GM20000 (cell line): ENCODE results near the gene IL18BP.

Experiments
- DNase-seq: peaks from one replicate; pipeline ENCODE4 v3.0.0; 2012; ENCODE audit warnings: low spot score
- TF ChIP-seq, protein P1 (sequence below): IDR thresholded peaks from 2 replicates; pipeline ENCODE4 v1.5.1; 2012; ENCODE audit warnings: mild to moderate bottlenecking, control low read depth; ENCODE audit errors: extremely low read depth, missing control alignments

IL18BP gene

GRCh38 chr11:72001285-72001684 lies 2.6 kb downstream of the IL18BP start:
- DNase-seq, result no peak

GRCh38 chr11:72001834-72002591 lies 3.3 kb downstream of the IL18BP start:
- DNase-seq, result no peak
- TF ChIP-seq, protein P1, sequence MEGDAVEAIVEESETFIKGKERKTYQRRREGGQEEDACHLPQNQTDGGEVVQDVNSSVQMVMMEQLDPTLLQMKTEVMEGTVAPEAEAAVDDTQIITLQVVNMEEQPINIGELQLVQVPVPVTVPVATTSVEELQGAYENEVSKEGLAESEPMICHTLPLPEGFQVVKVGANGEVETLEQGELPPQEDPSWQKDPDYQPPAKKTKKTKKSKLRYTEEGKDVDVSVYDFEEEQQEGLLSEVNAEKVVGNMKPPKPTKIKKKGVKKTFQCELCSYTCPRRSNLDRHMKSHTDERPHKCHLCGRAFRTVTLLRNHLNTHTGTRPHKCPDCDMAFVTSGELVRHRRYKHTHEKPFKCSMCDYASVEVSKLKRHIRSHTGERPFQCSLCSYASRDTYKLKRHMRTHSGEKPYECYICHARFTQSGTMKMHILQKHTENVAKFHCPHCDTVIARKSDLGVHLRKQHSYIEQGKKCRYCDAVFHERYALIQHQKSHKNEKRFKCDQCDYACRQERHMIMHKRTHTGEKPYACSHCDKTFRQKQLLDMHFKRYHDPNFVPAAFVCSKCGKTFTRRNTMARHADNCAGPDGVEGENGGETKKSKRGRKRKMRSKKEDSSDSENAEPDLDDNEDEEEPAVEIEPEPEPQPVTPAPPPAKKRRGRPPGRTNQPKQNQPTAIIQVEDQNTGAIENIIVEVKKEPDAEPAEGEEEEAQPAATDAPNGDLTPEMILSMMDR, result no peak

More at GRCh38 chr11:72001285-72001684, 2.6 kb downstream of the IL18BP start:
- TF ChIP-seq, protein P1, result no peak

DNA sequence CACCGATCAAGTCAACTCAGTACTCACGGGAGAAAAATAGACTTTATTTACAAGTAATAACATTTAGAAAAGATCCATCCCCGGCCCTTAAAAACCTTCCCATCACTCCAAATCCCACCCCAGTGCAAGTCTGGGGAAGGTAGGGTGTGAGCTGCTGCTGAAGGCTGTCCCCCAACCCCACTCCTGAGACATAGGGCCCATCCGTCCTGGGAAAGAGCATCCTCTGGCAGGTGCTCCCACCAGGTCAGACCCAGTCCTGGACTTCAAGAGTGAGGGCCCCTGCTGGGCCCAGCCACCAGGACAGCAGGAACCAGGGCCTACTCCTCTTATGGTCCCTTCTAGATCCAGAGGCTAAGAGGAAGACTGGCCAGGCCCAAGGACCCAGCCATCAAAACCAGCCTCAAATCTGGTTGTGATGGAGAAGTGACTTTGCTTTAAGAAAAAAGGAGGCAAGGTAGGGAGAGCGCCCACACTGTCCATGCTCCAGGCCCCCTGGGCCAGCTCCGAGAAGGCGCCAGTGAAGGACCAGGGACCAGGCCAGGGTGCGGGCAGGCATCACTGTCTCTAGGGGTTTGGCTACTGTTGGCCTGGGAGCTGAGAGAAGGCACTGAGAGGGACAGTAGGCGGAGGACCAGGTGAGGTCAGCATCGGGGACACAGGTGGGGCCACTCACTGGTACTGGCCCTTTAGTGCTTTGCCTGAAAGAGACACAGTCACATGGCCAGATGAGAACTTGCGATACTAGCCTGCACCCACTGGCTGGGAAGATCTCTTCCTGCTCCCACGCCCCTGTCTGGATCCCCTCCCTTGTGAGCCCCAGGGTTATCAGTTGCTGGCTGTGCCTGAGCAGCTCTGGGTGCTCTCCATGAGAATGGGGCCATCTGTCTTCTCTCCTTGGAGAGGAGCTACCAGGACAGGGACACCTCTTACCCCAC lies 4.4 kb downstream of the IL18BP start:
- DNase-seq, result no peak
- TF ChIP-seq, protein P1, result no peak

- TF ChIP-seq, protein P1, result no peak
- DNase-seq, result no peak
Observed at GRCh38 chr11:72003776-72004171, 5.1 kb downstream of the IL18BP start.

DNA sequence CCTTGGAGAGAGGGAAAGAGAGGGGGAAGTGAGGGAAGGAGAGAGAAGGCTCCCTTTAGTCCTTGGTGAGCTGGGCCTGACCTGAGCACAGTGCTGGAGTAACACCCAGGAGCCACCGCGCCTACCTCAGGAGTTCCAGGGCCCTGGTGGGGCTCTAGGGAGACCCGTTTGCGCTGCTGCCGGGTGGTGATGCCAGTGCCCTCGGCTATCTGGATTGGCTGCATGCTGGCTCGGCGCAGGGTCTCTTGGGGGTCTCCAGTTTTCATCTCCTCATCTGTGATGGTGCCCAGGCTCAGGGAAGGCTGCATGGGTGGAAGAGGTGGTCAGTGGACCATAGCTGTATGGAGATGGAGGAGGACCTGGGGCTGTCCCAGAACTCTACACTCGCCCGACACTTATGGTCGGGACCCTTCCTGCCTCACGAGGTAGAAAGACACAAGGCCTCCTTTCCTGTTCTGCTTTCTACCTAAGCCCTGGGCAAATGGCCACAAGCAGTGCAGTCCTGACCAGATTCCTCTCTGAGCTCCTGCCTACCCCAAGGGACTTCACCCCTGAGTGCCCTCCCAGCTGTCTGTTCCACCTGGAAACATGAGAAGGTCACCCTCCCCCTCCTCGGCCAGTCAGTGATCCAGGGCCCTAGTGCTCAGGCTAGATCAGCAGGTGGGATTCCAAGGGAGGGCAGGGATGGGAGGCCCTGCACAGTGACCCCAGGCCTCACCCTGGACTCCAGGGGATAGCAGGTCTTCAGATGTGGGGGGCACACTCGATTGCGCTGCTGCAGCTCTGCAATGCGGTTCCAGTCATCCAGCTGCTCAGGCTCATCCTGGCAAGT lies 6.0 kb downstream of the IL18BP start:
- no peak for DNase-seq
- TF ChIP-seq, protein P1, result no peak

DNA sequence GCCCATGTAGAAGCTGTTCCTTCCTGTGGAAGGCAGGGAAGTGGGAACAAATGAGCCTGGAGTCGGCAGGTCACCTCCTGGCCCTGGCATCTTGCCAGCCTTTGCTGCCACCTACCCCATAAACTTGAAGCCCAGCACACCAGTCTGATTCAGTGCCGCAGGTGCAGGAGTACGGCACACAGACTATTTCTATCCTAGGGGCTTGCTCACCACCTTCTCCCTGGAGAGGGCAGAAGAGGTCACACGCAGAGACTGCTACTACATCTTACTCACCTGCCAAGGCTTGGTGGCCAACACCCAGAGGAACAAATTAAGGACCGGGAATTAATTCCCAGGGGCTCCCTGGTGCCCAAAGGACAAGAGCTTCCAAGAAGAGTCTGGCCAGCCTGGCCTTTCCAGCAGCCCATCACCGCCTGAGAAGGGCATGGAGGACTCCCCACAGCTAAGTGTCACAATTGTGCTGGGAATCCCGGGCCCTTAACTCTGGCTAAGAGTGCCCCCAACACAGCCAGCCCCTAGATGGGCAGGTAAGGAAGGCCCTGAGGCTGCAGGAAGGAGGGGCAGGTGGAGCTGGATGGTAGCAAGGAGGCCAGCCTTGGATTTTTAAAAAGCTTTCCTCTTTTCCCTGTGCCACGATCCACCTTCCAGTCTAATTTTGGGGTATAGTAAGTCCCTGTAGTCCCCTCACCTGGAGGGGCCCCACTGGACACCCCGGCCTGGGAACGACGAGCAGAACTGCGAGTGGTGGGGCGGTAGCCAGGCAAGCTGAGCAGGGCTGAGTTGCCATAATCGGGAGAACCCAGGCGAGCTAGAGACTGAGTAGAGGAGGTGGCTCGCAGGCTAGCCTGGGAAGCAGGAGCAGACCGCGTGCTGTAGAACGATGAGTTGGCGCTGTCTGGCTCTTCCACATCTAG lies 6.9 kb downstream of the IL18BP start:
- DNase-seq, result no peak
- TF ChIP-seq, protein P1, result no peak
